Osteocyte (in vitro differentiated cells): ENCODE data around the gene DNAJC1. TPM values are rescaled to one million over a fixed set of nuclear protein-coding genes. Genes with fewer than 3 reads are reported as not detected.

Experiments
- DNase-seq: peaks from one replicate; pipeline ENCODE4 v3.0.0; 2021; ENCODE audit warnings: mixed read lengths; ENCODE audit not compliant: unreplicated experiment; ENCODE audit errors: extremely low spot score
- H3K27ac Mint-ChIP-seq: one replicate; pipeline ENCODE4 v1.8.0; 2021; ENCODE audit warnings: mild to moderate bottlenecking, mixed read lengths; ENCODE audit not compliant: unreplicated experiment
- H3K27me3 Mint-ChIP-seq: one replicate; pipeline ENCODE4 v1.8.0; 2021; ENCODE audit warnings: mixed read lengths; ENCODE audit not compliant: unreplicated experiment
- H3K36me3 Mint-ChIP-seq: one replicate; pipeline ENCODE4 v1.8.0; 2021; ENCODE audit warnings: mixed read lengths; ENCODE audit not compliant: unreplicated experiment
- H3K4me1 Mint-ChIP-seq: one replicate; pipeline ENCODE4 v1.8.0; 2021; ENCODE audit warnings: mixed read lengths; ENCODE audit not compliant: unreplicated experiment
- H3K4me3 Mint-ChIP-seq: one replicate; pipeline ENCODE4 v1.8.0; 2021; ENCODE audit warnings: mild to moderate bottlenecking, moderate library complexity, mixed read lengths; ENCODE audit not compliant: unreplicated experiment
- H3K9me3 Mint-ChIP-seq: one replicate; pipeline ENCODE4 v1.8.0; 2021; ENCODE audit warnings: mixed read lengths; ENCODE audit not compliant: unreplicated experiment
- CTCF ChIP-seq: fragments of 200-600 bp; sonication (generic); IDR thresholded peaks from 2 replicates; pipeline ENCODE4 v1.5.0; 2021; ENCODE audit warnings: antibody characterized with exemption, mild to moderate bottlenecking, moderate library complexity
- total RNA-seq: library from RNA; stranded (reverse); gene quantifications from 2 replicates; pipeline ENCODE4 v1.2.1, GENCODE V29; 2021

The DNAJC1 gene
- total RNA-seq, 1 donor from 2014 or later: 38.4 TPM

- Mint-ChIP-seq H3K4me1 (no peaks in the 10 kb centered on the region), H3K4me3 (no peak overlapping the region), H3K9me3 (no peaks in the 10 kb centered on the region), H3K27ac (no peak overlapping the region), H3K36me3 (peaks cover 56% of the 10 kb centered on the region), H3K27me3 (no peaks in the 10 kb centered on the region)
- TF ChIP-seq CTCF: no peak
- DNase-seq: no peak
Measured at GRCh38 chr10:21742740-21743412, 260.7 kb downstream of the DNAJC1 start.

GRCh38 chr10:21740989-21741388 lies 262.5 kb downstream of the DNAJC1 start:
- peak overlapping the region; percentile 27 for H3K27ac Mint-ChIP-seq
- no peaks in the 10 kb centered on the region for H3K27me3 Mint-ChIP-seq
- no peak for TF ChIP-seq CTCF
- no peaks in the 10 kb centered on the region for H3K4me1 Mint-ChIP-seq
- DNase-seq: no peak
- H3K4me3 Mint-ChIP-seq: no peak overlapping the region
- H3K9me3 Mint-ChIP-seq: no peaks in the 10 kb centered on the region
- H3K36me3 Mint-ChIP-seq: peaks cover 68% of the 10 kb centered on the region

- no peaks in the 10 kb centered on the region for H3K9me3 Mint-ChIP-seq
- peaks cover 33% of the 10 kb centered on the region for H3K4me1 Mint-ChIP-seq
- TF ChIP-seq CTCF: no peak
- H3K4me3 Mint-ChIP-seq: no peak overlapping the region
- H3K27ac Mint-ChIP-seq: no peak overlapping the region
- DNase-seq: no peak
- H3K36me3 Mint-ChIP-seq: peaks cover 55% of the 10 kb centered on the region
- no peaks in the 10 kb centered on the region for H3K27me3 Mint-ChIP-seq
Measured at GRCh38 chr10:21737106-21737505, 266.4 kb downstream of the DNAJC1 start.

GRCh38 chr10:21733710-21734109 lies 269.8 kb downstream of the DNAJC1 start:
- TF ChIP-seq CTCF: no peak
- Mint-ChIP-seq H3K9me3 (no peaks in the 10 kb centered on the region), H3K4me3 (peak overlapping the region; percentile 46), H3K27ac (peak overlapping the region; percentile 85), H3K27me3 (no peaks in the 10 kb centered on the region), H3K36me3 (peaks cover 39% of the 10 kb centered on the region), H3K4me1 (peaks cover 44% of the 10 kb centered on the region)
- no peak for DNase-seq

GRCh38 chr10:21732067-21732772 lies 271.3 kb downstream of the DNAJC1 start:
- H3K4me3 Mint-ChIP-seq: no peak overlapping the region
- no peak for DNase-seq
- H3K27ac Mint-ChIP-seq: peak overlapping the region; percentile 65
- peak; percentile 96 for TF ChIP-seq CTCF
- H3K36me3 Mint-ChIP-seq: peaks cover 34% of the 10 kb centered on the region
- H3K27me3 Mint-ChIP-seq: no peaks in the 10 kb centered on the region
- no peaks in the 10 kb centered on the region for H3K9me3 Mint-ChIP-seq
- H3K4me1 Mint-ChIP-seq: peaks cover 57% of the 10 kb centered on the region
